HG03558 (cell line): ENCODE measurements around the gene KRT33B.
"Not testable (repeated sequence)": the region's sequence is repeated elsewhere in the genome, so short reads cannot be mapped to it uniquely, and the experiment has no call there.

Experiments
- ATAC-seq: cut with Tn5 transposase; IDR thresholded peaks from one replicate; pipeline ENCODE4 v1.9.1; 2021; ENCODE audit warnings: moderate number of reproducible peaks; ENCODE audit not compliant: unreplicated experiment; ENCODE audit errors: extremely low read depth

KRT33B gene

GRCh38 chr17:41394254-41394996 is 24.8 kb upstream of the KRT33B start:
- ATAC-seq = no peak

GRCh38 chr17:41393826-41394225 is 24.2 kb upstream of the KRT33B start:
- no peak for ATAC-seq

- no peak for ATAC-seq
Measured at GRCh38 chr17:41393294-41393693, 23.7 kb upstream of the KRT33B start.

- no peak for ATAC-seq
Measured at GRCh38 chr17:41392278-41392677, 22.7 kb upstream of the KRT33B start.

- no peak for ATAC-seq
Measured at GRCh38 chr17:41391535-41391934, 21.9 kb upstream of the KRT33B start.

- ATAC-seq = no peak
Measured at GRCh38 chr17:41390411-41390938, 20.9 kb upstream of the KRT33B start.

- ATAC-seq = no peak
Measured at GRCh38 chr17:41387670-41388069, 18.1 kb upstream of the KRT33B start.

GRCh38 chr17:41386227-41386626 is 16.6 kb upstream of the KRT33B start:
- ATAC-seq = no peak

- ATAC-seq = no peak
Measured at GRCh38 chr17:41383690-41384089, 14.1 kb upstream of the KRT33B start.

GRCh38 chr17:41382394-41382793 is 12.8 kb upstream of the KRT33B start:
- ATAC-seq = no peak

- not testable (repeated sequence) for ATAC-seq
Measured at GRCh38 chr17:41381943-41382342, 12.3 kb upstream of the KRT33B start, which contains the start of gene KRT34. TSS of gene KRT34 (minus strand) at chr17:41382306. CDS start at chr17:41382246, 60 bp downstream.

GRCh38 chr17:41380091-41380490 is 10.5 kb upstream of the KRT33B start:
- not testable (repeated sequence) for ATAC-seq

- ATAC-seq = no peak
Measured at GRCh38 chr17:41377546-41377945, 7.9 kb upstream of the KRT33B start.

- ATAC-seq = no peak
Measured at GRCh38 chr17:41369023-41369422, 590 bp downstream of the KRT33B start.

GRCh38 chr17:41367426-41368075 is 2.1 kb downstream of the KRT33B start:
- no peak for ATAC-seq

GRCh38 chr17:41366070-41366469 is 3.5 kb downstream of the KRT33B start:
- ATAC-seq = no peak

GRCh38 chr17:41363881-41364280 is 5.7 kb downstream of the KRT33B start:
- no peak for ATAC-seq

- no peak for ATAC-seq
Measured at GRCh38 chr17:41360296-41360995, 9.2 kb downstream of the KRT33B start.

GRCh38 chr17:41354536-41354935 is 15.1 kb downstream of the KRT33B start:
- ATAC-seq = no peak

- ATAC-seq = no peak
Measured at GRCh38 chr17:41352597-41353366, 16.8 kb downstream of the KRT33B start.
